ENCODE measurements around the gene FZD8. TPM values are rescaled to one million over a fixed set of nuclear protein-coding genes. Genes with fewer than 3 reads are reported as not detected.

FZD8 gene
- total RNA-seq, 4 donors from 2014 or later: 3.5 to 10.3 (median 6.0) TPM

DNA sequence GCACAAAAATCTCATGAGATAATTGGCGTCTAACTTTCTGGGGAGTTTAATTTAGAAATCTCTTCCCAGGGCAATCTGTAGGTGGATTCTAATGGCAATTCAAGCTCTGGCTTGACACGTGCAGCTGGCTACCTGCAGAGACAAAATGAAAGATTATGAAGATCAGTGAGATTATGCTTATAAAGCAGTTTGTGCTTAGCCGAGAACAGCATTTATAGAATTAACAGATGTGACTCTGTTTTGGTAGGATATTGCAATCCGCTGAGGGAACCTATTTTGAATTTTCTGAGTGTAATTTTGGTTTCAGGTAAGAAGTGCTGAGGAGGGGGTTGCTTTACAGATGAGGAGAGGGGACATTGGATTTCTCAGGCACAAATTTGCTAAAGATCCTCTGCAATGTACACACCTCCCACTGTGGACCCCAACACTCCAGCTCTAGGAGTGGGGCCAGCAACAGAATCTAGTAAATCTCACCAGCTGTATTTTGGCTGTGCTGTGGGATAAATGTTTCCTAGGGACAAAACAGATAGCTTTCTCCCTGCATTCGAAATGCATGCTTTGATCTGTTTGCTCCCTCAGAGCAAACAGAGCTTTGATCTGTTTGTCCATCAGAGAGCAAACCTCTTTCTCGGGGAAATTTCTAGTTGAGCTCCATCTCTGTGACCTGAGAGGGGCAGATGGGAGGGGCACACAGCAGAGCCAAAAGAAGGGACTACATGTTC lies 29.6 kb downstream of the FZD8 start:
- H3K4me3 ChIP-seq: no peak overlapping the region
- H3K27me3 ChIP-seq: peaks cover 24% of the 10 kb centered on the region
- H3K27ac ChIP-seq: no peak overlapping the region
- TF ChIP-seq, protein P1, sequence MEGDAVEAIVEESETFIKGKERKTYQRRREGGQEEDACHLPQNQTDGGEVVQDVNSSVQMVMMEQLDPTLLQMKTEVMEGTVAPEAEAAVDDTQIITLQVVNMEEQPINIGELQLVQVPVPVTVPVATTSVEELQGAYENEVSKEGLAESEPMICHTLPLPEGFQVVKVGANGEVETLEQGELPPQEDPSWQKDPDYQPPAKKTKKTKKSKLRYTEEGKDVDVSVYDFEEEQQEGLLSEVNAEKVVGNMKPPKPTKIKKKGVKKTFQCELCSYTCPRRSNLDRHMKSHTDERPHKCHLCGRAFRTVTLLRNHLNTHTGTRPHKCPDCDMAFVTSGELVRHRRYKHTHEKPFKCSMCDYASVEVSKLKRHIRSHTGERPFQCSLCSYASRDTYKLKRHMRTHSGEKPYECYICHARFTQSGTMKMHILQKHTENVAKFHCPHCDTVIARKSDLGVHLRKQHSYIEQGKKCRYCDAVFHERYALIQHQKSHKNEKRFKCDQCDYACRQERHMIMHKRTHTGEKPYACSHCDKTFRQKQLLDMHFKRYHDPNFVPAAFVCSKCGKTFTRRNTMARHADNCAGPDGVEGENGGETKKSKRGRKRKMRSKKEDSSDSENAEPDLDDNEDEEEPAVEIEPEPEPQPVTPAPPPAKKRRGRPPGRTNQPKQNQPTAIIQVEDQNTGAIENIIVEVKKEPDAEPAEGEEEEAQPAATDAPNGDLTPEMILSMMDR (IDR thresholded peaks at IDR 0.05): no peak
- TF ChIP-seq POLR2AphosphoS5 (IDR thresholded peaks at IDR 0.05) (no peak), EP300 (IDR thresholded peaks at IDR 0.05) (no peak), POLR2A (IDR thresholded peaks at IDR 0.05) (no peak)
- no peaks in the 10 kb centered on the region for H3K36me3 ChIP-seq
- 31% methylated on average over 6 of the region's 6 CpGs for WGBS
- H3K9me3 ChIP-seq: no peaks in the 10 kb centered on the region
- peaks cover 10% of the 10 kb centered on the region for H3K4me1 ChIP-seq
- no peak for DNase-seq (ENCODE audit: low spot score in 2 of 2)

DNA sequence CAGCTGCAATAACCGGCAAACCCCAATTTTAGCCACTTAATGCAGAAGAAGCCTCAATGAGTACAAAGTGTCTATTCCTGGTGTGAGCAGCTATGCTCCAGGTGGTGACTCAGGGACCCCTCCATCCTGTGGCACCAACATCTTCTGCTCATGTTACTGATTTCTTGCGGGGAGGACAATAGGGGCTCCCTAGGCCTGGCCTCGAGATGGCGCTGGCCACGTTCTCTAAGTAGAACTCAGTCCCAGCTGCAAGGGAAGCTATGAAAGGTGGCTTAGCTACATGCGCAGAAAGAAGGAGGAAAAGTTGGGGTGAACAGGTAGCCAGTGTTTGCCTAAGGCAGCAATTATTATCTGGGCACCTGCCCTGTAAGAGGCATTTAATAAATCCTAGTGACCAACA lies 30.3 kb downstream of the FZD8 start:
- no peaks in the 10 kb centered on the region for H3K36me3 ChIP-seq
- H3K27ac ChIP-seq: no peak overlapping the region
- TF ChIP-seq POLR2AphosphoS5 (IDR thresholded peaks at IDR 0.05) (no peak), POLR2A (IDR thresholded peaks at IDR 0.05) (no peak), EP300 (IDR thresholded peaks at IDR 0.05) (no peak)
- H3K9me3 ChIP-seq: no peaks in the 10 kb centered on the region
- H3K4me1 ChIP-seq: peaks cover 16% of the 10 kb centered on the region
- H3K27me3 ChIP-seq: peaks cover 27% of the 10 kb centered on the region
- H3K4me3 ChIP-seq: no peak overlapping the region
- DNase-seq (ENCODE audit: low spot score in 2 of 2): no peak
- WGBS: 88% methylated on average over 6 of the region's 6 CpGs

DNA sequence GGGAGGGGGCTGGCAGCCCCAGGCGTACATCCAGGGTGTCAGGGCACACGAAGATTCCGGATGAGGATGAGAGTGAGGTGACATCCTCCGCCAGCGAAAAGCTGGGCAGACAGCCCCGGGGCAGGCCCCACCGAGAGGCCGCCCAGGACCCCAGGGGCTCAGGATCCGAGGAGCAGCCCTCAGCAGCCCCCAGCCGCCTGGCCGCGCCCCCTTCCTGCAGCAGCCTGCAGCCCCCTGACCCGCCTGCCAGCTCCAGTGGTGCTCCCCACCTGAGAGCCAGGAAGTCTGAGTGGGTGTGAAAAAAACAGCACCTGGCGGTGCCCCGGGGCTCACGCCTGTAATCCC lies 33.8 kb downstream of the FZD8 start:
- H3K4me3 ChIP-seq: peak overlapping the region; percentile 55
- peaks cover 36% of the 10 kb centered on the region for H3K27me3 ChIP-seq

DNA sequence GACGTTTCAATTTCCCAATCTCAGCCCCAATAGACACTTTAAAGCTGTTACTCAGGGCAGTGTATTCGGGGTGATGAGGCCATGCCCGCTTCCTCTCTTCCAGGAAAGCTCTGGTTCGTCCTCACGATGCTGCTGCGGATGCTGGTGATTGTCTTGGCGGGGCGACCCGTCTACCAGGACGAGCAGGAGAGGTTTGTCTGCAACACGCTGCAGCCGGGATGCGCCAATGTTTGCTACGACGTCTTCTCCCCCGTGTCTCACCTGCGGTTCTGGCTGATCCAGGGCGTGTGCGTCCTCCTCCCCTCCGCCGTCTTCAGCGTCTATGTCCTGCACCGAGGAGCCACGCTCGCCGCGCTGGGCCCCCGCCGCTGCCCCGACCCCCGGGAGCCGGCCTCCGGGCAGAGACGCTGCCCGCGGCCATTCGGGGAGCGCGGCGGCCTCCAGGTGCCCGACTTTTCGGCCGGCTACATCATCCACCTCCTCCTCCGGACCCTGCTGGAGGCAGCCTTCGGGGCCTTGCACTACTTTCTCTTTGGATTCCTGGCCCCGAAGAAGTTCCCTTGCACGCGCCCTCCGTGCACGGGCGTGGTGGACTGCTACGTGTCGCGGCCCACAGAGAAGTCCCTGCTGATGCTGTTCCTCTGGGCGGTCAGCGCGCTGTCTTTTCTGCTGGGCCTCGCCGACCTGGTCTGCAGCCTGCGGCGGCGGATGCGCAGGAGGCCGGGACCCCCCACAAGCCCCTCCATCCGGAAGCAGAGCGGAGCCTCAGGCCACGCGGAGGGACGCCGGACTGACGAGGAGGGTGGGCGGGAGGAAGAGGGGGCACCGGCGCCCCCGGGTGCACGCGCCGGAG lies 34.4 kb downstream of the FZD8 start:
- no peak overlapping the region for H3K27ac ChIP-seq
- no peaks in the 10 kb centered on the region for H3K36me3 ChIP-seq
- DNase-seq (ENCODE audit: low spot score in 2 of 2): no peak
- peaks cover 16% of the 10 kb centered on the region for H3K4me1 ChIP-seq
- whole genome bisulfite sequencing: 19% methylated on average over 46 of the region's 78 CpGs
- peak overlapping the region; percentile 55 for H3K4me3 ChIP-seq
- H3K9me3 ChIP-seq: no peaks in the 10 kb centered on the region
- TF ChIP-seq EP300 (IDR thresholded peaks at IDR 0.05) (no peak), POLR2A (IDR thresholded peaks at IDR 0.05) (no peak), POLR2AphosphoS5 (IDR thresholded peaks at IDR 0.05) (no peak)
- TF ChIP-seq, protein P1 (IDR thresholded peaks at IDR 0.05): no peak
- peaks cover 42% of the 10 kb centered on the region for H3K27me3 ChIP-seq

More for the DNA sequence above, 33.8 kb downstream of the FZD8 start:
- Histone ChIP-seq H3K27ac (no peak overlapping the region), H3K9me3 (no peaks in the 10 kb centered on the region), H3K36me3 (no peaks in the 10 kb centered on the region), H3K4me1 (peaks cover 16% of the 10 kb centered on the region)
- 74% methylated on average over 6 of the region's 16 CpGs for WGBS
- TF ChIP-seq, protein P1 (IDR thresholded peaks at IDR 0.05): no peak
- no peak for TF ChIP-seq POLR2AphosphoS5 (IDR thresholded peaks at IDR 0.05)
- TF ChIP-seq EP300 (IDR thresholded peaks at IDR 0.05): no peak
- no peak for TF ChIP-seq POLR2A (IDR thresholded peaks at IDR 0.05)
- no peak for DNase-seq (ENCODE audit: low spot score in 2 of 2)

DNA sequence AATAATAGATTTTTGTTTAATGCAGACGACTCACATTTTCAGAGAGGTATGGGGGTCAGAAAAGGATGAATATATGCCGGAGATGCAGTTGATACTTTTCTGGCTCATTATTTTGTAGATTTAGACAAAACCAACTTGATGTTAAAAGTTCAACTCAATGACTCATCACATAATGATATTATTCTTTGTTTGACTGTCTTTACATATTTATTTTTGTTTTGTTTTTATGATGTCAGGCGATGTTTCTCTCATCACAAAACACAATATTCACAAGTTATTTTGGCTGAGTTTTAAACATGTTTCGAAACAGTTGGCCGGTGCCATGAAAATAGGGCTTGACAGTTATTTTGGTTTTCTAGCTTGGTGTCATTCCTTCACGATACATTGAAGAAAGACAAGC lies 35.7 kb downstream of the FZD8 start:
- Histone ChIP-seq H3K4me3 (no peak overlapping the region), H3K36me3 (no peaks in the 10 kb centered on the region), H3K27ac (no peak overlapping the region), H3K9me3 (no peaks in the 10 kb centered on the region), H3K27me3 (peaks cover 49% of the 10 kb centered on the region), H3K4me1 (peaks cover 16% of the 10 kb centered on the region)
- WGBS: 51% methylated on average over 6 of the region's 6 CpGs
- no peak for DNase-seq (ENCODE audit: low spot score in 2 of 2)
- no peak for TF ChIP-seq EP300 (IDR thresholded peaks at IDR 0.05)

DNA sequence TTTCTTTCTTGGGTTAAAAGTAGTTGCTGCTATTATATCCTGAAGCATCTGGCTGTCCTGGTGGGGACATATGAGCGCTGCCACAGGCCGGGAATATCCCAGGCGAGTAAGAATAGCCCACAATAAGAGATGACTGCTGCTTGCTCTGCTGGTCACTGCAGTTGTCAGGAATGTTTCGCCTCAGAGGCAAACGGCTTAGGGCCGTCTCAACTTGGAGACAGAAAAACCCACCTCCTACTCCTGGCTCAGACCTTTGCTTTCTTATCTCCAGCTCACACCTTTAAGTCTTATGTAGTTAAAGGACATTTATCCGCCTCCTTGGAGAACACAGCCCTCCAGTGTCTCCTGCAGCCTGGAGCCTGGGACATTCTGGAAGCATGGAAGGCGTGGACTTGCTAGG lies 36.9 kb downstream of the FZD8 start, which contains the start of gene GJD4:
TSS of gene GJD4 (plus strand) at position 151 of the 400 bp plus-strand sequence. CDS start at position 378, 227 bp downstream.
- no peak within 1 kb of the TSS for H3K27ac ChIP-seq
- DNase-seq (ENCODE audit: low spot score in 2 of 2): no peak
- 61% methylated on average over 8 of the region's 8 CpGs for WGBS
- no peaks in the 10 kb centered on the region for H3K9me3 ChIP-seq
- H3K36me3 ChIP-seq: no peaks in the 10 kb centered on the region
- H3K27me3 ChIP-seq: peaks cover 45% of the 10 kb centered on the region
- H3K4me1 ChIP-seq: peaks cover 16% of the 10 kb centered on the region
- no peak within 1 kb of the TSS for H3K4me3 ChIP-seq
- TF ChIP-seq, protein P1 (IDR thresholded peaks at IDR 0.05): no peak
- no peak for TF ChIP-seq EP300 (IDR thresholded peaks at IDR 0.05)
- TF ChIP-seq POLR2A (IDR thresholded peaks at IDR 0.05): no peak
- TF ChIP-seq POLR2AphosphoS5 (IDR thresholded peaks at IDR 0.05): no peak

All from suprapubic skin (tissue), 4 donors.